ENCODE data around the gene LRIT1. TPM values are rescaled to one million over a fixed set of nuclear protein-coding genes. Genes with fewer than 3 reads are reported as not detected.
A peak's percentile ranks its signal among the peaks of the same experiment; 100 is the strongest.

Gene LRIT1
- total RNA-seq, 3 donors from 2014 or later, result not detected

- TF ChIP-seq CTCF (IDR thresholded peaks at IDR 0.05) (no peak), POLR2A (IDR thresholded peaks at IDR 0.05) (no peak), POLR2AphosphoS5 (IDR thresholded peaks at IDR 0.05) (no peak)
- DNase-seq (ENCODE audit: low spot score in 2 of 2), result no peak
- H3K36me3 ChIP-seq, result no peaks in the 10 kb centered on the region
- peaks cover 6 to 43% of the 10 kb centered on the region in 2 donors for H3K27me3 ChIP-seq
- H3K9me3 ChIP-seq, result no peaks in the 10 kb centered on the region
- intact Hi-C loops (cut with DNase I; ENCODE audit: low total_unique reads), result no loop called here
- H3K27ac ChIP-seq, result no peak overlapping the region
- H3K4me1 ChIP-seq, result peaks cover 0 to 11% of the 10 kb centered on the region in 2 donors
- no peak overlapping the region for H3K4me3 ChIP-seq
Observed at GRCh38 chr10:84197643-84198042, 43.7 kb downstream of the LRIT1 start.

GRCh38 chr10:84196941-84197340, 44.4 kb downstream of the LRIT1 start:
- no peak for DNase-seq (ENCODE audit: low spot score in 2 of 2)
- no peaks in the 10 kb centered on the region for H3K9me3 ChIP-seq
- no peaks in the 10 kb centered on the region for H3K36me3 ChIP-seq
- no peak overlapping the region for H3K4me3 ChIP-seq
- H3K27me3 ChIP-seq, result peaks cover 6 to 43% of the 10 kb centered on the region in 2 donors
- no peak overlapping the region for H3K27ac ChIP-seq
- peaks cover 0 to 11% of the 10 kb centered on the region in 2 donors for H3K4me1 ChIP-seq
- intact Hi-C loops (cut with DNase I; ENCODE audit: low total_unique reads), result no loop called here
- no peak for TF ChIP-seq POLR2A (IDR thresholded peaks at IDR 0.05)
- no peak for TF ChIP-seq CTCF (IDR thresholded peaks at IDR 0.05)
- no peak for TF ChIP-seq POLR2AphosphoS5 (IDR thresholded peaks at IDR 0.05)

GRCh38 chr10:84196083-84196482, 45.3 kb downstream of the LRIT1 start:
- Histone ChIP-seq H3K27ac (no peak overlapping the region), H3K4me1 (peaks cover 0 to 11% of the 10 kb centered on the region in 2 donors), H3K4me3 (no peak overlapping the region), H3K27me3 (peaks cover 6 to 49% of the 10 kb centered on the region in 2 donors), H3K36me3 (no peaks in the 10 kb centered on the region), H3K9me3 (no peaks in the 10 kb centered on the region)
- TF ChIP-seq POLR2A (IDR thresholded peaks at IDR 0.05) (no peak), POLR2AphosphoS5 (IDR thresholded peaks at IDR 0.05) (no peak), CTCF (IDR thresholded peaks at IDR 0.05) (no peak)
- intact Hi-C loops (cut with DNase I; ENCODE audit: low total_unique reads), result no loop called here
- no peak for DNase-seq (ENCODE audit: low spot score in 2 of 2)

- no peak for DNase-seq (ENCODE audit: low spot score in 2 of 2)
- no peak overlapping the region for H3K27ac ChIP-seq
- H3K4me3 ChIP-seq, result peak overlapping the region in 2 of 3 donors; percentile 54 to 70
- TF ChIP-seq POLR2A (IDR thresholded peaks at IDR 0.05), result no peak
- no peak for TF ChIP-seq CTCF (IDR thresholded peaks at IDR 0.05)
- TF ChIP-seq POLR2AphosphoS5 (IDR thresholded peaks at IDR 0.05), result no peak
- H3K27me3 ChIP-seq, result peaks cover 6 to 49% of the 10 kb centered on the region in 2 donors
- no peaks in the 10 kb centered on the region for H3K36me3 ChIP-seq
- peaks cover 0 to 11% of the 10 kb centered on the region in 2 donors for H3K4me1 ChIP-seq
- H3K9me3 ChIP-seq, result no peaks in the 10 kb centered on the region
- intact Hi-C loops (cut with DNase I; ENCODE audit: low total_unique reads), result no loop called here
Observed at GRCh38 chr10:84195044-84195830, 46.1 kb downstream of the LRIT1 start.

GRCh38 chr10:84194424-84195043, 46.8 kb downstream of the LRIT1 start, which contains the start of gene CDHR1:
Gene CDHR1, plus strand, starts transcription at chr10:84194537. Its CDS starts 224 bp downstream, at chr10:84194761.
- Histone ChIP-seq H3K36me3 (no peaks in the 10 kb centered on the region), H3K9me3 (no peaks in the 10 kb centered on the region), H3K4me1 (peaks cover 0 to 11% of the 10 kb centered on the region in 2 donors), H3K27me3 (peaks cover 6 to 49% of the 10 kb centered on the region in 2 donors), H3K27ac (no peak within 1 kb of the TSS), H3K4me3 (peak within 1 kb of the TSS; percentile 36 to 70 (median 54))
- no peak for DNase-seq (ENCODE audit: low spot score in 2 of 2)
- intact Hi-C loops (cut with DNase I; ENCODE audit: low total_unique reads), result no loop called here
- TF ChIP-seq POLR2A (IDR thresholded peaks at IDR 0.05) (no peak), CTCF (IDR thresholded peaks at IDR 0.05) (no peak), POLR2AphosphoS5 (IDR thresholded peaks at IDR 0.05) (no peak)
